ACC112 (cell line): ENCODE data around the gene EPHB4.
"Not testable (repeated sequence)": the region's sequence is repeated elsewhere in the genome, so short reads cannot be mapped to it uniquely, and the experiment has no call there.

Source experiments
- H2AFZ ChIP-seq: fragments of 200-600 bp; sonication (generic); one replicate; pipeline ENCODE4 v1.6.0; 2017; ENCODE audit warnings: antibody characterized with exemption, low read length; ENCODE audit not compliant: unreplicated experiment
- H3K27ac ChIP-seq: fragments of 200-600 bp; sonication (generic); 2 replicates; pipeline ENCODE4 v1.5.1; 2014; ENCODE audit warnings: low read depth, mild to moderate bottlenecking, antibody characterized with exemption, low read length, moderate library complexity
- H3K27me3 ChIP-seq: fragments of 200-600 bp; sonication (generic); 2 replicates; pipeline ENCODE4 v1.6.1; 2014; ENCODE audit warnings: mild to moderate bottlenecking, antibody characterized with exemption, low read length, moderate library complexity, mixed read lengths; ENCODE audit not compliant: insufficient read depth
- H3K36me3 ChIP-seq: fragments of 200-600 bp; sonication (generic); 2 replicates; pipeline ENCODE4 v1.6.1; 2016; ENCODE audit warnings: mild to moderate bottlenecking, antibody characterized with exemption, low read length, moderate library complexity, mixed read lengths; ENCODE audit not compliant: insufficient read depth
- H3K4me1 ChIP-seq: fragments of 200-600 bp; sonication (generic); one replicate; pipeline ENCODE4 v1.6.1; 2016; ENCODE audit warnings: low read length, mixed read lengths; ENCODE audit not compliant: insufficient read depth, unreplicated experiment, control insufficient read depth
- H3K4me3 ChIP-seq: fragments of 200-600 bp; sonication (generic); 2 replicates; pipeline ENCODE4 v1.5.1; 2014; ENCODE audit warnings: mild to moderate bottlenecking, low read depth, low read length
- H3K79me2 ChIP-seq: fragments of 200-600 bp; sonication (generic); one replicate; pipeline ENCODE4 v1.6.0; 2016; ENCODE audit warnings: low read length; ENCODE audit not compliant: control insufficient read depth, unreplicated experiment, insufficient read depth

The EPHB4 gene

DNA sequence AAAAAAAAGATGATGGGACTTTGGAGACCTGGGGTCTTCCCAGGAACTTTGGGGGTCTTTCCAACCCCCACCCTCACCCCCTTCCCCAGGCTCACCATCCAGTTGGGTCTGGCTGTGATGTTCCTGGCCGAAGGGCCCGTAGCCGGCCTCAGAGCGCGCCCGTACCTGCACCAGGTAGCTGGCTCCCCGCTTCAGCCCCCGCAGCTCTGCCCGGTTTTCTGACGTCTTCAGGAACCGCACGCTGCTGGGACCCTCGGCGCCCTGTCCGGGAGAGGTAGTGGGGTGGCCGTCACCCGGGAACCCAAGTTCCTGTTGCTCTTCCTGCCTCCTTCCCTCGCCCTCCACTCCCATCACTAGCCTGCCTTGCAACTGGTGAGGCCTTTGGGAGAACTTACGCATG is 10.2 kb downstream of the EPHB4 start:
- H3K4me1 ChIP-seq: peaks cover 4% of the 10 kb centered on the region
- H3K79me2 ChIP-seq: no peaks in the 10 kb centered on the region
- H3K4me3 ChIP-seq: no peak overlapping the region
- no peaks in the 10 kb centered on the region for H3K27me3 ChIP-seq
- no peak overlapping the region for H3K27ac ChIP-seq
- H3K36me3 ChIP-seq: no peaks in the 10 kb centered on the region; the same call in 1 of the 2 replicates
- H2AFZ ChIP-seq: no peak overlapping the region

GRCh38 chr7:100816515-100816914 is 10.8 kb downstream of the EPHB4 start:
- H3K4me1 ChIP-seq, H3K27me3 ChIP-seq, H2AFZ ChIP-seq, H3K27ac ChIP-seq, H3K4me3 ChIP-seq, H3K79me2 ChIP-seq, H3K36me3 ChIP-seq: not testable (repeated sequence)

- Histone ChIP-seq H3K27ac (no peak overlapping the region), H3K36me3 (peaks cover 3% of the 10 kb centered on the region; the same call in 1 of the 2 replicates), H2AFZ (no peak overlapping the region), H3K4me3 (no peak overlapping the region), H3K4me1 (peaks cover 4% of the 10 kb centered on the region), H3K79me2 (no peaks in the 10 kb centered on the region), H3K27me3 (no peaks in the 10 kb centered on the region)
These were observed 14.6 kb downstream of the EPHB4 start for GRCh38 chr7:100812729-100813128.

DNA sequence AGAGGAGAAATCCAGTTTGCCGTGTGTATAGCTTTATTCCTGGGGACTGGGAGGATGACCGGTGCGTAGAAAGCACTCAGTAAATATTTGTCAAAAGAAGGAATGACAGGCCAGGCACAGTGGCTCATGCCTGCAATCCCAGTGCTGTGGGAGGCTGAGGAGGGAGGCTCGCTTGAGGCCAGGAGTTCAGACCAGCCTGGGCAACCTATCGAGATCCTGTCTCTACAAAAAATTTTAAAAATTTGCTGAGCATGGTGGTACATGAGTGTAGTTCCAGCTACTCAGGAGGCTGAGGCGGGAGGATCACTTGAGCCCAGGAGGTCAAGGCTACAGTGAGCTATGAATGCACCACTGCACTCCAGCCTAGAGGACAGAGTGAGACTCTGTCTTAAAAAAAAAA is 15.8 kb downstream of the EPHB4 start:
- Histone ChIP-seq H3K79me2 (no peaks in the 10 kb centered on the region), H3K4me1 (peaks cover 4% of the 10 kb centered on the region), H3K27me3 (no peaks in the 10 kb centered on the region), H3K27ac (no peak overlapping the region), H3K36me3 (peaks cover 3% of the 10 kb centered on the region; the same call in 1 of the 2 replicates), H2AFZ (no peak overlapping the region), H3K4me3 (no peak overlapping the region)

DNA sequence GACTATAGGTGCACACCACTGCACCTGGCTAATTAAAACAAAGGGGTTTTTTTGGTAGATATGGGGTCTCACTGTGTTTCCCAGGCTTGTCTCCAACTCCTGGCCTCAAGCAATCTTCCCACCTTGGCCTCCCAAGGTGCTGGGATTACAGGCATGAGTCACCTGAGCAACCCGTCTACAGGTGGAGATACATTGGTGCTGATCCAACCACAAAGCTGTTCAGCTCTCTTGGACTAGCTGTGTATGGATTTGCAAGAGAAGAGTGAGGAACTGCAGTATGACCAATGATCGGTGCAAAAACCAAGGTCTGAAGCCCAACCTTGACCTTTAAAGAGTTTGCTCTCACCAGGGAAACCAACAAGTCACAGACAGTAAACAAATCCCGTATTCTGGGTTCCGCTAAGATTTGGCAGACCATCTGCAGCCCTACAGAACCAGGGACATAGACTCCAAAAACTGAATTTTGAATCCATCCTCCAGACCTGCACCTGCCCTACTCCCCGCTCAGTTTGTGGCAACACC is 18.9 kb downstream of the EPHB4 start:
- peaks cover 3% of the 10 kb centered on the region; the same call in 1 of the 2 replicates for H3K36me3 ChIP-seq
- no peaks in the 10 kb centered on the region for H3K79me2 ChIP-seq
- H3K27me3 ChIP-seq: no peaks in the 10 kb centered on the region
- no peak overlapping the region for H2AFZ ChIP-seq
- no peak overlapping the region for H3K27ac ChIP-seq
- peaks cover 4% of the 10 kb centered on the region for H3K4me1 ChIP-seq
- H3K4me3 ChIP-seq: no peak overlapping the region

GRCh38 chr7:100806883-100807282 is 20.4 kb downstream of the EPHB4 start:
- not testable (repeated sequence) for H3K36me3 ChIP-seq

DNA sequence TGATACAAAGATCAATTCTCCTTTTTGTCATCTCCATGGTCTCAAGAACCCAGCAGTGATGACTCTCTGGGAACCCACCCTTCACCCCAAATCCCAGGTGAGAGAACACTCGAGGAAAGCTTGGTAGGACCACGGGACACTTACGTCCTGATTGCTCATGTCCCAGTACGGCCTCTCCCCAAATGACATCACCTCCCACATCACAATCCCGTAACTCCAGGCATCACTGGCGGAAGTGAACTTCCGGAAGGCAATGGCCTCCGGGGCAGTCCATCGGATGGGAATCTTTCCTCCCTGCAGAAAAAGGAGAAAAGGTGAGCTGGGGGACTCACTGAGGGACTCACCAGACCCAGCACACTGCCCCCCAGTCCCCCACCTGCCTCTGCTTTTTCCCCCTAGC is 21.0 kb downstream of the EPHB4 start:
- no peak overlapping the region for H3K27ac ChIP-seq
- H3K36me3 ChIP-seq: peaks cover under 1% of the 10 kb centered on the region; the same call in 1 of the 2 replicates
- no peaks in the 10 kb centered on the region for H3K79me2 ChIP-seq
- H3K4me3 ChIP-seq: no peak overlapping the region
- H3K4me1 ChIP-seq: peaks cover 22% of the 10 kb centered on the region
- H2AFZ ChIP-seq: no peak overlapping the region
- no peaks in the 10 kb centered on the region for H3K27me3 ChIP-seq

More at GRCh38 chr7:100806883-100807282, 20.4 kb downstream of the EPHB4 start:
- H3K27ac ChIP-seq, H3K4me3 ChIP-seq, H2AFZ ChIP-seq, H3K79me2 ChIP-seq, H3K27me3 ChIP-seq: not testable (repeated sequence)
- H3K4me1 ChIP-seq: peaks cover 20% of the 10 kb centered on the region

DNA sequence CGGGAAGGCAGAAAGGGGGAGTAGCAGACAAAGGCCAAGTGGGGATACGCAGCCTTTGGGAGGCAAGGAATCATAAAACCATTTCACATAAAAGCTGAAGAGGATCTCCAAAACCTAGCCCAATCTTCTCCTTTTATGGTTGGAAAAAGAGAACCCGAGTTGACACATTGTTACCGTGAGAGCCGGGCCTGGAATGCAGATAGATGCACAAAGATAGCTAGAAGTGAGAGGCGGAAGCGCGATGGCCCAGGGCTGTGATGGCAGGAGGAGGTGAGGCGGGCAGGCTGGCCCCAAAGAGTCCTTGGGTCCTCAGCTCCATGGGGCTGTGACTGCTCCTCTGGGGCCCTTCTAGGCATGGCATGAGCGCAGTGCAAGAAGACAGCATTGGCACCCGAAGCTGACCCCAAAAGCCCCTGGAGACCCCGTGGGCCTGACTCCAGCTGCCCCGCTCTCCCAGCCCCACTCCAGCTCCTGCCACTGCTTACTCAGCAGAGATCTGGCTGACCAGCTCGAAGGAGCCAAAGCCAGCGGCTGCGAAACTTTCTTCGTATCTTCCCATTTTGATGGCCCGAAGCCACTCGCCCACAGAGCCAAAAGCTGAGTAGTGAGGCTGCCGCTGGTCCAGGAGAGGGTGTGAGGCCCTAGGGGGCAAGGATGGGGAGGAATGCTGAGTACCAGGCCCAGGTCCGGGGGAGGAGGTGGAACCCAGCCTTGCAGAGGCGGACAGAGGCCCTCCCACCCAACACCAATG is 22.5 kb downstream of the EPHB4 start:
- Histone ChIP-seq H3K27me3 (no peaks in the 10 kb centered on the region), H3K36me3 (no peaks in the 10 kb centered on the region), H3K79me2 (no peaks in the 10 kb centered on the region), H2AFZ (no peak overlapping the region), H3K27ac (no peak overlapping the region), H3K4me1 (peaks cover 22% of the 10 kb centered on the region), H3K4me3 (no peak overlapping the region)

- Histone ChIP-seq H3K4me1 (peaks cover 22% of the 10 kb centered on the region), H3K27ac (no peak overlapping the region), H3K36me3 (no peaks in the 10 kb centered on the region)
These were observed 23.7 kb downstream of the EPHB4 start for GRCh38 chr7:100803398-100804161.

GRCh38 chr7:100802951-100803350 is 24.4 kb downstream of the EPHB4 start:
- H3K79me2 ChIP-seq: no peaks in the 10 kb centered on the region
- H2AFZ ChIP-seq: no peak overlapping the region
- no peak overlapping the region for H3K4me3 ChIP-seq
- no peaks in the 10 kb centered on the region for H3K36me3 ChIP-seq
- H3K27me3 ChIP-seq: no peaks in the 10 kb centered on the region
- H3K27ac ChIP-seq: no peak overlapping the region
- H3K4me1 ChIP-seq: peaks cover 22% of the 10 kb centered on the region

More at GRCh38 chr7:100803398-100804161, 23.7 kb downstream of the EPHB4 start:
- Histone ChIP-seq H3K4me3 (no peak overlapping the region), H3K79me2 (no peaks in the 10 kb centered on the region), H3K27me3 (no peaks in the 10 kb centered on the region), H2AFZ (no peak overlapping the region)
